Kidney (tissue), 14 donors: Measurements from ENCODE around the gene GALNS. TPM values are rescaled to one million over a fixed set of nuclear protein-coding genes. Genes with fewer than 3 reads are reported as not detected.

ENCODE experiments used
- DNase-seq, 5 donors: peaks; one replicate each; pipeline ENCODE4 v3.0.0-alpha.2; 2013 to 2020
- FAIRE-seq: peaks from 2 replicates; lab custom pipeline; 2012; peaks lifted over from hg19 to GRCh38; lab: Jason Lieb, UNC
- H3K27ac ChIP-seq, 2 donors: one replicate each; pipeline ENCODE4 v1.7.0; 2013; ENCODE audit warnings: low read depth in 2 of 2, low read length in 2 of 2, inconsistent platforms in 1 of 2
- H3K27me3 ChIP-seq: one replicate; pipeline ENCODE4 v1.7.1; 2013; ENCODE audit warnings: low read length, inconsistent platforms; ENCODE audit not compliant: control insufficient read depth, insufficient read depth
- H3K36me3 ChIP-seq, 3 donors: one replicate each; pipeline versions ENCODE4 v1.7.0 to v1.7.1; 2013; ENCODE audit warnings: low read length in 3 of 3, control low read depth in 1 of 3, inconsistent platforms in 1 of 3; ENCODE audit not compliant: insufficient read depth in 3 of 3, control insufficient read depth in 2 of 3
- H3K4me1 ChIP-seq, 3 donors: one replicate each; pipeline versions ENCODE4 v1.7.0 to v1.7.1; 2013; ENCODE audit warnings: low read length in 3 of 3, inconsistent platforms in 1 of 3, low read depth in 1 of 3; ENCODE audit not compliant: control insufficient read depth in 2 of 3, insufficient read depth in 2 of 3
- H3K4me3 ChIP-seq, 3 donors: one replicate each; pipeline versions ENCODE4 v1.7.0 to v1.8.1; 2013; ENCODE audit warnings: low read length in 3 of 3, control low read depth in 1 of 3, inconsistent platforms in 1 of 3
- H3K9ac ChIP-seq, 3 donors: one replicate each; pipeline versions ENCODE4 v1.7.0 to v1.7.1; 2013; ENCODE audit warnings: low read length in 3 of 3, control low read depth in 1 of 3, inconsistent platforms in 1 of 3
- H3K9me3 ChIP-seq, 3 donors: one replicate each; pipeline versions ENCODE4 v1.7.0 to v1.7.1; 2013; ENCODE audit warnings: low read length in 3 of 3, control low read depth in 1 of 3, inconsistent platforms in 1 of 3; ENCODE audit not compliant: control insufficient read depth in 2 of 3, insufficient read depth in 1 of 3
- intact Hi-C: fragments of 100-400 bp; cut with DNase I; formaldehyde crosslinking; loops from one replicate; pipeline ENCODE4 v1.11.1; 2022
- polyA plus RNA-seq: library from polyadenylated mRNA; stranded (reverse); fragments of 350-450 nt; fragmentation: Illumina TruSeq; extraction: RNeasy Lipid Tissue Mini Kit (QIAGEN cat#74804); gene quantifications from one replicate; pipeline ENCODE4 v1.2.3, GENCODE V29; 2014; ENCODE audit warnings: low read depth, low replicate concordance; ENCODE audit not compliant: insufficient read depth
- total RNA-seq: library from RNA; stranded (reverse); fragmentation: NEBNext Ultra II Directional; extraction: Animal tissue kit (Norgen Biotek cat#: 25700); gene quantifications from one replicate; pipeline ENCODE4 v1.2.1, GENCODE V29; 2021
- TF ChIP-seq, protein P1 (sequence below): IDR thresholded peaks from 3 replicates; pipeline ENCODE4 v1.5.1; 2012; ENCODE audit warnings: mild to moderate bottlenecking, moderate library complexity, borderline replicate concordance; ENCODE audit not compliant: insufficient read depth; ENCODE audit errors: extremely low read depth
- donor health status: control.
- donor health status: control.
- donor health status: control.
- donor health status: control.
- donor health status: control.
- donor health status: DM: yes; HTN: yes; CAD: no.
- donor health status: Normal renal cell carcinoma (clear cell type).

Gene GALNS
- total and polyA plus RNA-seq, 2 donors from 2014 or later: 15.8 to 37.2 TPM

GRCh38 chr16:88835383-88835782, 21.4 kb downstream of the GALNS start:
- no peak overlapping the region for H3K9ac ChIP-seq
- H3K9me3 ChIP-seq: no peaks in the 10 kb centered on the region
- peaks cover 0 to 7% (median 5%) of the 10 kb centered on the region in 3 donors for H3K36me3 ChIP-seq
- DNase-seq (no peak), FAIRE-seq (no peak)
- TF ChIP-seq, protein P1, sequence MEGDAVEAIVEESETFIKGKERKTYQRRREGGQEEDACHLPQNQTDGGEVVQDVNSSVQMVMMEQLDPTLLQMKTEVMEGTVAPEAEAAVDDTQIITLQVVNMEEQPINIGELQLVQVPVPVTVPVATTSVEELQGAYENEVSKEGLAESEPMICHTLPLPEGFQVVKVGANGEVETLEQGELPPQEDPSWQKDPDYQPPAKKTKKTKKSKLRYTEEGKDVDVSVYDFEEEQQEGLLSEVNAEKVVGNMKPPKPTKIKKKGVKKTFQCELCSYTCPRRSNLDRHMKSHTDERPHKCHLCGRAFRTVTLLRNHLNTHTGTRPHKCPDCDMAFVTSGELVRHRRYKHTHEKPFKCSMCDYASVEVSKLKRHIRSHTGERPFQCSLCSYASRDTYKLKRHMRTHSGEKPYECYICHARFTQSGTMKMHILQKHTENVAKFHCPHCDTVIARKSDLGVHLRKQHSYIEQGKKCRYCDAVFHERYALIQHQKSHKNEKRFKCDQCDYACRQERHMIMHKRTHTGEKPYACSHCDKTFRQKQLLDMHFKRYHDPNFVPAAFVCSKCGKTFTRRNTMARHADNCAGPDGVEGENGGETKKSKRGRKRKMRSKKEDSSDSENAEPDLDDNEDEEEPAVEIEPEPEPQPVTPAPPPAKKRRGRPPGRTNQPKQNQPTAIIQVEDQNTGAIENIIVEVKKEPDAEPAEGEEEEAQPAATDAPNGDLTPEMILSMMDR: no peak
- no peak overlapping the region for H3K4me3 ChIP-seq
- no peaks in the 10 kb centered on the region for H3K4me1 ChIP-seq
- intact Hi-C loops: no loop called here
- H3K27ac ChIP-seq: no peak overlapping the region
- H3K27me3 ChIP-seq: no peaks in the 10 kb centered on the region

DNA sequence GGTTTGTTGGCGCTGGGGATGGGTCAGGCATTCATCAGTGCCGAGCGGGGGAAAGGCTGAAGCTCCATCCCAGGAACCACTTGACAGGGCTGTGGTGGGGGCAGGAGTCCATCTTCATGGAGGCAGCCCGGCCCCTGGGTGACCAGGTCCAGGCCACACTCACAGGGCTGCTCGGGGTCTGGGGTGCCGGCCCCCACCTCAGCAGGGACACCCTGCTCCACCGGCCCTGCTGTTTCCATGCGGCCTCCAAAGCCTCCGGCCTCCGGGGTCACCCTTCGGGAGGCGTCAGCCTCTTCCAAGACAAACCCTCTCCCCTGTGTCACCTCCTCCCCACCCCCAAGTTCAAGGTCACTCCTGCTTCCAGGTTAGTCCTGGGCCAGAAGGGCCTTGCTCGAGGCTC, 22.1 kb downstream of the GALNS start:
- H3K27ac ChIP-seq: no peak overlapping the region
- H3K36me3 ChIP-seq: peaks cover 0 to 5% (median 0%) of the 10 kb centered on the region in 3 donors
- FAIRE-seq: no peak
- no peak for DNase-seq
- H3K9me3 ChIP-seq: no peaks in the 10 kb centered on the region
- TF ChIP-seq, protein P1: no peak
- no peaks in the 10 kb centered on the region for H3K27me3 ChIP-seq
- intact Hi-C loops: no loop called here
- no peak overlapping the region for H3K9ac ChIP-seq
- H3K4me3 ChIP-seq: no peak overlapping the region
- no peaks in the 10 kb centered on the region for H3K4me1 ChIP-seq

- Histone ChIP-seq H3K27me3 (no peaks in the 10 kb centered on the region), H3K27ac (no peak overlapping the region), H3K4me3 (no peak overlapping the region), H3K4me1 (no peaks in the 10 kb centered on the region), H3K36me3 (peaks cover 0 to 5% (median 0%) of the 10 kb centered on the region in 3 donors), H3K9ac (no peak overlapping the region), H3K9me3 (no peaks in the 10 kb centered on the region)
- no peak for DNase-seq
- FAIRE-seq: no peak
- intact Hi-C loops: no loop called here
- TF ChIP-seq, protein P1: no peak
These were observed 23.7 kb downstream of the GALNS start for GRCh38 chr16:88833086-88833485.

- H3K4me1 ChIP-seq: no peaks in the 10 kb centered on the region
- no peak overlapping the region for H3K4me3 ChIP-seq
- TF ChIP-seq, protein P1: no peak
- H3K9ac ChIP-seq: no peak overlapping the region
- intact Hi-C loops: no loop called here
- DNase-seq (no peak), FAIRE-seq (no peak)
- peaks cover 0 to 5% (median 0%) of the 10 kb centered on the region in 3 donors for H3K36me3 ChIP-seq
- H3K9me3 ChIP-seq: no peaks in the 10 kb centered on the region
- H3K27me3 ChIP-seq: no peaks in the 10 kb centered on the region
- H3K27ac ChIP-seq: no peak overlapping the region
These were observed 24.9 kb downstream of the GALNS start for GRCh38 chr16:88831838-88832237.
